Bronchial epithelial cell (primary cell): ENCODE data around the gene ADARB2. TPM values are rescaled to one million over a fixed set of nuclear protein-coding genes. Genes with fewer than 3 reads are reported as not detected.
"Not testable (repeated sequence)": the region's sequence is repeated elsewhere in the genome, so short reads cannot be mapped to it uniquely, and the experiment has no call there.

Experiments
- DNase-seq: peaks from one replicate; pipeline ENCODE4 v3.0.0-alpha.2; 2010; ENCODE audit warnings: low read depth
- FAIRE-seq: peaks from 2 replicates; lab custom pipeline; 2011; peaks lifted over from hg19 to GRCh38; lab: Jason Lieb, UNC
- H3K27me3 ChIP-seq: 2 replicates; pipeline ENCODE4 v1.5.1; 2011; ENCODE audit warnings: low read length; ENCODE audit not compliant: control insufficient read depth, insufficient read depth
- H3K36me3 ChIP-seq: 2 replicates; pipeline ENCODE4 v1.5.1; 2011; ENCODE audit warnings: low read length; ENCODE audit not compliant: control insufficient read depth, insufficient read depth
- H3K4me3 ChIP-seq: 2 replicates; pipeline ENCODE4 v1.5.1; 2011; ENCODE audit warnings: mild to moderate bottlenecking, low read depth, low read length, control low read depth
- CTCF ChIP-seq: IDR thresholded peaks from 2 replicates; pipeline ENCODE4 v1.5.1; 2011; ENCODE audit warnings: mild to moderate bottlenecking, moderate library complexity, low read length, control low read depth, inconsistent platforms; ENCODE audit not compliant: insufficient read depth, severe bottlenecking
- total RNA-seq: library from RNA; depleted of rRNA; stranded (reverse); fragments of >200 nt; gene quantifications from 2 replicates; pipeline ENCODE4 v1.2.1, GENCODE V29; 2014

ADARB2 gene
- total RNA-seq, 1 donor from 2014 or later: not detected

DNA sequence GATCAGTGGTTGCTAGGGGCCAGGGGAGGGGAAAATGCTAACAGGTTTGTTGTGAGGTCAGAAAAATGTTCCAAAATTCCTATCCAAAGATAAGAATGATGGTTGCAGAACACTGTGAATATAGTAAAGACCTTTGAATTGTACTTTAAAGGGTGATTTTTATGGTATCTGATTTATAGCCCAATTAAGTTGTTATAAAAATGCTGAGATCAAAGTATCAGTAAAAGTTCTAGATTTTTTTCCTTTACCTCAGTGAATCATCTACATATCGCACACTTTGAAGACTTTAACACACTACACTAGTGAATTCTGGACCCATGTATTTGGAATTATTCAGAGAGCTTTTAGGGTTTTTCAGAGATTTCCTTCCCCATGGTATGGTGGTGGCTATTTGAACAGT, 405.8 kb downstream of the ADARB2 start:
- DNase-seq: no peak
- Histone ChIP-seq H3K4me3 (no peak overlapping the region), H3K36me3 (no peaks in the 10 kb centered on the region), H3K27me3 (no peaks in the 10 kb centered on the region)
- no peak for TF ChIP-seq CTCF
- no peak for FAIRE-seq

GRCh38 chr10:1329622-1330021, 407.7 kb downstream of the ADARB2 start:
- FAIRE-seq (no peak), DNase-seq (no peak)
- TF ChIP-seq CTCF: no peak
- Histone ChIP-seq H3K36me3 (no peaks in the 10 kb centered on the region), H3K27me3 (no peaks in the 10 kb centered on the region), H3K4me3 (no peak overlapping the region)

GRCh38 chr10:1328981-1329614, 408.2 kb downstream of the ADARB2 start:
- no peak for TF ChIP-seq CTCF
- Histone ChIP-seq H3K27me3 (no peaks in the 10 kb centered on the region), H3K4me3 (no peak overlapping the region), H3K36me3 (no peaks in the 10 kb centered on the region)
- no peak for FAIRE-seq
- no peak for DNase-seq

DNA sequence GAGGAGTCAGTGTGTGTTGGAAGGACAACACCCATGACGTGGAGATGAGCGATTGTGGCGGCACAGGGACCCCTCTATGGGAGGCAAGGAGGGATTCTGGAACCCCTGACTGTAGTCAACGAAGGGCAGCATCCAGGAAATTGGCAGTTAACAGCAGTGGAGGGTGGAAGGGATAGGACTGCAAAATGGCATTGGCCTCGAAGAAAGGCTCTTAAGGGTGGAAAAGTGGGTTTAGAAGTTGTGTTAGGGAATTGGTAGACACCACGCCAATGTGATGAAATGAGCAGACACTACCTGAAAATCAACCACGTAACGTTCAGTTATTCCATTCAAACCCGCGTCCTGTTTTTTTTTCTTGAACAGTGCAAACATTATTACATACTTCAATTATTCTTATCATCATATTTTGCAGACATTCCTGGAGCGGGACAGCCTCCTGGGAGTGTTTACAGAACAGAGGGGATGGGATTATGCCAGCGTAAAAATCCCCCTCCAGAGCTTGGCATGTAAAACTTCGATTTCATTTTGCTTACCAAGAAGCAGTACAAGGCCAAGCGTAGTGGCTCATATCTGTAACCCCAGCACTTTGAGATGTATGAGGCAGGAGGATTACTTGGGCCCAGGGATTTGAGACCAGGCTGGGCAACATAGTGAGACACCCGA, 409.0 kb downstream of the ADARB2 start:
- FAIRE-seq: no peak
- TF ChIP-seq CTCF: no peak

GRCh38 chr10:1327759-1328158, 409.6 kb downstream of the ADARB2 start:
- H3K27me3 ChIP-seq: no peaks in the 10 kb centered on the region
- H3K36me3 ChIP-seq: no peaks in the 10 kb centered on the region
- DNase-seq (no peak), FAIRE-seq (no peak)
- H3K4me3 ChIP-seq: no peak overlapping the region
- TF ChIP-seq CTCF: no peak

More for the DNA sequence above, 409.0 kb downstream of the ADARB2 start:
- no peak overlapping the region for H3K4me3 ChIP-seq
- H3K36me3 ChIP-seq: no peaks in the 10 kb centered on the region
- H3K27me3 ChIP-seq: no peaks in the 10 kb centered on the region
- no peak for DNase-seq

- not testable (repeated sequence) for DNase-seq, H3K36me3 ChIP-seq, H3K4me3 ChIP-seq, H3K27me3 ChIP-seq, FAIRE-seq
Measured at GRCh38 chr10:1326514-1326913, 410.8 kb downstream of the ADARB2 start.
